ENCODE results near the gene ELN.

ELN gene

GRCh38 chr7:74018246-74018895 lies 9.6 kb upstream of the ELN start:
- TF ChIP-seq TCF12 (IDR thresholded peaks at IDR 0.05; ENCODE audit: low read depth) (no peak), TAF1 (IDR thresholded peaks at IDR 0.05; ENCODE audit: low read depth) (no peak), EGR1 (IDR thresholded peaks at IDR 0.05) (no peak), NFIC (IDR thresholded peaks at IDR 0.05) (no peak), TEAD4 (IDR thresholded peaks at IDR 0.05) (no peak), FOXM1 (IDR thresholded peaks at IDR 0.05; ENCODE audit: borderline replicate concordance, low read depth) (no peak), REST (IDR thresholded peaks at IDR 0.05; ENCODE audit: low read depth) (no peak), EP300 (IDR thresholded peaks at IDR 0.05; ENCODE audit: borderline replicate concordance) (no peak), CEBPB (IDR thresholded peaks at IDR 0.05) (no peak), ZBTB7A (IDR thresholded peaks at IDR 0.05; ENCODE audit: low read depth) (no peak), YY1 (IDR thresholded peaks at IDR 0.05; ENCODE audit: low read depth) (no peak), CREB1 (IDR thresholded peaks at IDR 0.05; ENCODE audit: low read depth) (no peak), USF1 (IDR thresholded peaks at IDR 0.05) (no peak), MAX (IDR thresholded peaks at IDR 0.05) (no peak), RAD21 (IDR thresholded peaks at IDR 0.05; ENCODE audit: low read depth) (no peak)

GRCh38 chr7:74019149-74019548 lies 8.8 kb upstream of the ELN start:
- TF ChIP-seq REST (IDR thresholded peaks at IDR 0.05; ENCODE audit: low read depth): no peak
- no peak for TF ChIP-seq CREB1 (IDR thresholded peaks at IDR 0.05; ENCODE audit: low read depth)
- TF ChIP-seq ZBTB7A (IDR thresholded peaks at IDR 0.05; ENCODE audit: low read depth): no peak
- no peak for TF ChIP-seq TEAD4 (IDR thresholded peaks at IDR 0.05)
- no peak for TF ChIP-seq EP300 (IDR thresholded peaks at IDR 0.05; ENCODE audit: borderline replicate concordance)
- TF ChIP-seq RAD21 (IDR thresholded peaks at IDR 0.05; ENCODE audit: low read depth): no peak
- no peak for TF ChIP-seq TCF12 (IDR thresholded peaks at IDR 0.05; ENCODE audit: low read depth)
- no peak for TF ChIP-seq CEBPB (IDR thresholded peaks at IDR 0.05)
- TF ChIP-seq MAX (IDR thresholded peaks at IDR 0.05): no peak
- TF ChIP-seq NFIC (IDR thresholded peaks at IDR 0.05): no peak
- TF ChIP-seq YY1 (IDR thresholded peaks at IDR 0.05; ENCODE audit: low read depth): no peak

GRCh38 chr7:74020390-74020789 lies 7.6 kb upstream of the ELN start:
- TF ChIP-seq TAF1 (IDR thresholded peaks at IDR 0.05; ENCODE audit: low read depth): no peak
- TF ChIP-seq FOXM1 (IDR thresholded peaks at IDR 0.05; ENCODE audit: borderline replicate concordance, low read depth): no peak
- TF ChIP-seq EGR1 (IDR thresholded peaks at IDR 0.05): no peak
- no peak for TF ChIP-seq RAD21 (IDR thresholded peaks at IDR 0.05; ENCODE audit: low read depth)
- TF ChIP-seq USF1 (IDR thresholded peaks at IDR 0.05): no peak
- no peak for TF ChIP-seq TCF12 (IDR thresholded peaks at IDR 0.05; ENCODE audit: low read depth)
- no peak for TF ChIP-seq REST (IDR thresholded peaks at IDR 0.05; ENCODE audit: low read depth)
- TF ChIP-seq NFIC (IDR thresholded peaks at IDR 0.05): no peak
- no peak for TF ChIP-seq EP300 (IDR thresholded peaks at IDR 0.05; ENCODE audit: borderline replicate concordance)

- no peak for TF ChIP-seq EGR1 (IDR thresholded peaks at IDR 0.05)
- no peak for TF ChIP-seq TEAD4 (IDR thresholded peaks at IDR 0.05)
- no peak for TF ChIP-seq ZBTB7A (IDR thresholded peaks at IDR 0.05; ENCODE audit: low read depth)
- no peak for TF ChIP-seq YY1 (IDR thresholded peaks at IDR 0.05; ENCODE audit: low read depth)
- no peak for TF ChIP-seq CREB1 (IDR thresholded peaks at IDR 0.05; ENCODE audit: low read depth)
- TF ChIP-seq NFIC (IDR thresholded peaks at IDR 0.05): no peak
- TF ChIP-seq REST (IDR thresholded peaks at IDR 0.05; ENCODE audit: low read depth): no peak
- TF ChIP-seq RAD21 (IDR thresholded peaks at IDR 0.05; ENCODE audit: low read depth): no peak
- no peak for TF ChIP-seq TCF12 (IDR thresholded peaks at IDR 0.05; ENCODE audit: low read depth)
- no peak for TF ChIP-seq MAX (IDR thresholded peaks at IDR 0.05)
- no peak for TF ChIP-seq EP300 (IDR thresholded peaks at IDR 0.05; ENCODE audit: borderline replicate concordance)
Measured at GRCh38 chr7:74021546-74022320, 6.2 kb upstream of the ELN start.
